Colonic mucosa (tissue), 4 donors: ENCODE measurements around the gene DCUN1D2. TPM values are rescaled to one million over a fixed set of nuclear protein-coding genes. Genes with fewer than 3 reads are reported as not detected.
A peak's percentile ranks its signal among the peaks of the same experiment; 100 is the strongest.

ENCODE experiments used
- DNase-seq: peaks from one replicate; pipeline ENCODE4 v3.0.0-alpha.2; 2020
- H3K27ac ChIP-seq: fragments of 200-600 bp; one replicate; pipeline ENCODE4 v1.8.0; 2021
- H3K27me3 ChIP-seq: fragments of 200-600 bp; one replicate; pipeline ENCODE4 v1.8.0; 2021
- H3K36me3 ChIP-seq: fragments of 200-600 bp; one replicate; pipeline ENCODE4 v1.8.0; 2021
- H3K4me1 ChIP-seq: fragments of 200-600 bp; one replicate; pipeline ENCODE4 v1.8.0; 2021; ENCODE audit warnings: mild to moderate bottlenecking
- H3K4me3 ChIP-seq: fragments of 200-600 bp; one replicate; pipeline ENCODE4 v1.8.0; 2021
- H3K9ac ChIP-seq, 2 donors: one replicate each; pipeline ENCODE4 v1.7.0; 2013; ENCODE audit warnings: control low read depth in 2 of 2, low read depth in 2 of 2, low read length in 2 of 2
- H3K9me3 ChIP-seq: fragments of 200-600 bp; one replicate; pipeline ENCODE4 v1.8.0; 2021
- intact Hi-C: fragments of 100-400 bp; cut with DNase I; formaldehyde crosslinking; loops from one replicate; pipeline ENCODE4 v1.14.1; 2022
- total RNA-seq, 2 donors: library from RNA; stranded (reverse); fragmentation: NEBNext Ultra II Directional in 1 of 2; extraction: Animal tissue kit (Norgen Biotek cat#: 25700) in 1 of 2; gene quantifications; one replicate each; pipeline ENCODE4 v1.2.1, GENCODE V29; 2021
- TF ChIP-seq, protein P1 (sequence below): fragments of 200-600 bp; IDR thresholded peaks from one replicate; pipeline ENCODE4 v1.8.0; 2022; ENCODE audit warnings: antibody characterized with exemption, mild to moderate bottlenecking
- donor health status: healthy.
- donor health status: DM: no; HTN: no; CAD: no.
- donor health status: DM: no; HTN: no; CAD: no.

The DCUN1D2 gene
- total RNA-seq, 2 donors from 2014 or later: 14.9 to 20.5 TPM

DNA sequence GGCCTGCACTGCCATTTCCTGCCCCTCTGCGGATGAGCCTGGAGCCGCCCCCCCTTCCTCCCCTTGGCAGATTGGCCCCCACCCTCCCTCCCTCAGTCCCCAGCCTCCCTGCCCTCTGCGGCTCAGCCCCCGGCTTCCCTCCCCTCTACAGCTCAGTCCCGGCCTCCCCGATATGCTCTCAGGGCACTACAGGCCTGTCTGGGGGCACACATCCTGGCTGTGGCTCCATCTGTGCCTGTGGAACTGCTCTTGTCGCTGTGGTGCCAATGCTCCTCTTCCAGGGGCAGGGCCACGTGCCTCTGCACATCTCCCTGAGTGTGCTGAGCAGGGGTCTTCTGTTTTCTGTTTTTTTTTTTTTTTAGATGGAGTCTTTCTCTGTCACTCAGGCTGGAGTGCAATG, 76.2 kb downstream of the DCUN1D2 start:
- no peak for DNase-seq
- H3K27me3 ChIP-seq: no peaks in the 10 kb centered on the region
- no peak overlapping the region for H3K4me3 ChIP-seq
- no peak overlapping the region for H3K27ac ChIP-seq
- H3K9ac ChIP-seq: no peak overlapping the region
- TF ChIP-seq, protein P1, sequence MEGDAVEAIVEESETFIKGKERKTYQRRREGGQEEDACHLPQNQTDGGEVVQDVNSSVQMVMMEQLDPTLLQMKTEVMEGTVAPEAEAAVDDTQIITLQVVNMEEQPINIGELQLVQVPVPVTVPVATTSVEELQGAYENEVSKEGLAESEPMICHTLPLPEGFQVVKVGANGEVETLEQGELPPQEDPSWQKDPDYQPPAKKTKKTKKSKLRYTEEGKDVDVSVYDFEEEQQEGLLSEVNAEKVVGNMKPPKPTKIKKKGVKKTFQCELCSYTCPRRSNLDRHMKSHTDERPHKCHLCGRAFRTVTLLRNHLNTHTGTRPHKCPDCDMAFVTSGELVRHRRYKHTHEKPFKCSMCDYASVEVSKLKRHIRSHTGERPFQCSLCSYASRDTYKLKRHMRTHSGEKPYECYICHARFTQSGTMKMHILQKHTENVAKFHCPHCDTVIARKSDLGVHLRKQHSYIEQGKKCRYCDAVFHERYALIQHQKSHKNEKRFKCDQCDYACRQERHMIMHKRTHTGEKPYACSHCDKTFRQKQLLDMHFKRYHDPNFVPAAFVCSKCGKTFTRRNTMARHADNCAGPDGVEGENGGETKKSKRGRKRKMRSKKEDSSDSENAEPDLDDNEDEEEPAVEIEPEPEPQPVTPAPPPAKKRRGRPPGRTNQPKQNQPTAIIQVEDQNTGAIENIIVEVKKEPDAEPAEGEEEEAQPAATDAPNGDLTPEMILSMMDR: no peak
- no peaks in the 10 kb centered on the region for H3K36me3 ChIP-seq
- no peaks in the 10 kb centered on the region for H3K4me1 ChIP-seq
- no peaks in the 10 kb centered on the region for H3K9me3 ChIP-seq
- intact Hi-C loops: no loop called here

GRCh38 chr13:113413898-113414282, 76.6 kb downstream of the DCUN1D2 start:
- intact Hi-C loops: no loop called here
- no peak overlapping the region for H3K4me3 ChIP-seq
- TF ChIP-seq, protein P1: no peak
- H3K9me3 ChIP-seq: no peaks in the 10 kb centered on the region
- no peak overlapping the region for H3K9ac ChIP-seq
- no peaks in the 10 kb centered on the region for H3K36me3 ChIP-seq
- no peaks in the 10 kb centered on the region for H3K27me3 ChIP-seq
- no peak overlapping the region for H3K27ac ChIP-seq
- peak; percentile 40 for DNase-seq
- no peaks in the 10 kb centered on the region for H3K4me1 ChIP-seq

- no peaks in the 10 kb centered on the region for H3K27me3 ChIP-seq
- no peak for DNase-seq
- no peaks in the 10 kb centered on the region for H3K4me1 ChIP-seq
- no peak overlapping the region for H3K27ac ChIP-seq
- no peaks in the 10 kb centered on the region for H3K9me3 ChIP-seq
- H3K9ac ChIP-seq: no peak overlapping the region
- TF ChIP-seq, protein P1: no peak
- no peak overlapping the region for H3K4me3 ChIP-seq
- no peaks in the 10 kb centered on the region for H3K36me3 ChIP-seq
- intact Hi-C loops: no loop called here
Observed at GRCh38 chr13:113413178-113413897, 77.2 kb downstream of the DCUN1D2 start.

DNA sequence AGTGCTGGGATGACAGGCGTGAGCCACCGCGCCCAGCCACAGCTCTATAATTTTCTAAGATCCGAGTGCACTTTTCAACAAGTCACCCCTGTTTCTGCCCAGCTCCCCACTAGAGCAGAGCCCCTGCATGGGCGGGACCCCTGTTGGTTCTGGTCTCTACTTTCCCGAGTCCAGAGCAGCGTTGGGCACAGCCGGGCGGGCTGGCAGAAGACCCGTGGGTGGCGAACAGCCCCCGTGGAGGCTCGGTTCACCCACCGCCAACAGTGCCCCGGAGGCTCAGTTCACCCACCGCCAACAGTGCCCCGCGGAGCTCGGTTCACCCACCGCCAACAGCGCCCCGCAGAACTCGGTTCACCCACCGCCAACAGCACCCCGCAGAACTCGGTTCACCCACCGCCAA, 78.1 kb downstream of the DCUN1D2 start:
- Histone ChIP-seq H3K4me3 (no peak overlapping the region), H3K9ac (no peak overlapping the region), H3K27me3 (no peaks in the 10 kb centered on the region), H3K9me3 (no peaks in the 10 kb centered on the region), H3K27ac (no peak overlapping the region), H3K4me1 (no peaks in the 10 kb centered on the region), H3K36me3 (no peaks in the 10 kb centered on the region)
- no peak for DNase-seq
- TF ChIP-seq, protein P1: no peak
- intact Hi-C loops: no loop called here

- no peak overlapping the region for H3K27ac ChIP-seq
- TF ChIP-seq, protein P1: no peak
Observed at GRCh38 chr13:113411216-113412023, 79.1 kb downstream of the DCUN1D2 start.

More at GRCh38 chr13:113411216-113412023, 79.1 kb downstream of the DCUN1D2 start:
- H3K4me1 ChIP-seq: no peaks in the 10 kb centered on the region
- no peak overlapping the region for H3K4me3 ChIP-seq
- intact Hi-C loops: no loop called here
- peak; percentile 35 for DNase-seq
- no peaks in the 10 kb centered on the region for H3K36me3 ChIP-seq
- no peaks in the 10 kb centered on the region for H3K27me3 ChIP-seq
- H3K9ac ChIP-seq: peak overlapping the region in 1 of 2 donors; percentile 12
- H3K9me3 ChIP-seq: no peaks in the 10 kb centered on the region
